NCI-H2107 (cell line): ENCODE measurements around the gene MEIS2.

Experiments
- DNase-seq: peaks from one replicate; lab custom pipeline; 2025; lab: John Stamatoyannopoulos, UW

Gene MEIS2

DNA sequence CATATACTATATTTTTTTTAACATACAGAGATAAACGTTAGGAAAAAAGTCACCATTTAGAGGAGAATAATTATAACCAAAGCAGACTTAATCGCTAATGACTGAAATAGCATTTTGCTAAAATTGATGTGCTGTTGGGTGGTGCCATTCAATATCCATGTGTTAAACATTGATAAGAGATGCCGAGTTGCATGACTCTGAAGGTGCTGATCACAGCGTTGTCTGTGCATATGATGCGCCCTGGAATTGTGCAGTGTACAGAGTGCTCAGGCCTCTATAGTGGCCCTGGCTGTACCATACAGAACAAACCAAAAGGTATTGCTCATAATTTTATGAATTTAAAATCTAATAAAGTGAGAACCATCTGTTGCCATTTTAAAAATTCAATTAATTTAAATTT is 168.3 kb downstream of the MEIS2 start:
- no peak for DNase-seq

DNA sequence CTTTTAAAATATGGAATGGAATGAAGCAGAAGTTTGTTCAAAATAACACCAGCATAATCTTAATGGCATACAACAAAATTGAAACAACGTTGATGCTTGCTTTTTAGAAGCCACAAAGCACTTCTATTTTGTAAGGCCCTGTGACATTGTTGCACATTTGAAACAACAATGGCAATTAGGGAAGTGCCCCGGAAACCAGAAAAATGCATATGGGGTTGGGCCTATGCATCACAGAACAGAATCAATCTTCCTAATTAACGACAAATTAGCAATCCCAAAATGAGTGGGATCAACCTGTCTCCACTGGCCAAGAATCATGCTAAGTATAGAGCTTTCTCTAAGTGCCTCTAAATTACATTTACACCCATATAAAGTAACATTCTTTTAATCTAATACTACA is 168.9 kb downstream of the MEIS2 start:
- no peak for DNase-seq

DNA sequence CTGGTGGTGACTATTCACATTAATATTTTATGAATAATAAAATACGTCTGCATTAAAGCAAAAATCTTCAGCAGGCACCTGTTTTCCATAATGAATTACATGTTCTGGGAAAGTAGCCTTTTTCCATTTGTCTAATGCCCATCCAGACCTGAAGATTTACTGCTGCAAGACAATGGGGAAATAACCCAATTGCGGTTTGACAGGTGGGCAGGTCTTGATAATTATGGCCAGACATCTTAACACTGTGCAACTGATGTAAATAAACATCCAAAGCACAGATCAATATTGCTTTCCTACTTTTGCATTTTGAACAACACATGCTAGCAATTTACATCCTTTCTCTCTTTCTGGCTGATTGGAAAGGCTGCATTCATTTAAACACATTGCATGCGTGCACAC is 173.9 kb downstream of the MEIS2 start:
- DNase-seq, result no peak

DNA sequence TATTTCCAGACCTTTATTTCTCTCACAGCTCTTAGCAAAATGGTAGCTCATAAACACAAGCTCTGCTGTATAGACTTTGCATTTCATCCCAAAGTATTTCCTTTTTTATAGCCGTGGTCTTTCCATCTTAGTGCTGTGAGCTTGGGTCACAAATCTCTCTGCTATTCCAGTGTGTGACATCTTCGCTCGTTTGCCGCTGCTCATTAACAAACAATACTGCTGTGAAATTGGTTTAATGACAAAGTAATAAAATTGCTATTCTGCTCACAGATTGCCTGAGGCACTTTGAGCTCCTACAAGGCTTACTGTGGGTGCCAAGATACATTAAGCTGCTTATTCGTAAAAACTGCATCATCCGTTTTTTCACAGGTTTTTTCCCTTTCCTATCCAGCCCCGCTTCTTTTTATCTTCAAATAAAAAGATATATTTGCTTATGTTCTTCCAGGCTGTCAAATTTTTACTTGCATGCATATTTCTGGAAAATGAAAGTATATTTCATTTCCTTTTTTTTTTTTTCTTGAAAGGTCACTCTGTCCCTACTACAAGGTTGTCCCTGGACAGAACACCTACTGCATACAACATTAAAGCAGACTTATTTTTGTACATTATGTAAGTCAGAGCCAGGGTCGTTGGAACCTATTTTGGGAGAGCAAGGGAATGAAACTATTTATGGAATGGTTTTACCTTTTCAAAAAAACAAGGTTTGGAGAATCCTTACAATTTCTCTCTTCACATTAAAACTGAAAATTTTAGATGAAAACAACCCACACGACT is 174.5 kb downstream of the MEIS2 start:
- DNase-seq, result no peak

DNA sequence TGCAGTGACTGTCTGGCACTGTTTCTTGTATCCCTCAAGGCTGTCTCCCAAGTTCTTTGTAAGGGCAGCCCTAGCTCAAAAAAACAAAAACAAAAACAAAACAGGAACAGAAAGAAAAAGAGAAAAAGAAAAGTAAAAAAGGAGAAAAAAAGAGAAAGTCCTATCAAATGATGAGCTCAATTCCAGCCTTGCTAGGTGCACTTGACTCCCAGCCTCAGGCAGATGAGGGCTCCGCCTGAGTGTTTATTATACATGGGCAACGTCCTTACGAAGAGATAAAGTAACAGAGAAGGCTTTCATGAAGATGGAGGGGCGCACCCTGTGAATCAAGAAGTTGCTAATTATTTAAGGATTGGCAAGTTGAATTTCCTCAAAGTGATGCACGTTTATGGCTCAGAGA is 175.3 kb downstream of the MEIS2 start:
- no peak for DNase-seq

- no peak for DNase-seq
Measured at GRCh38 chr15:36924034-36924433, 176.3 kb downstream of the MEIS2 start.

GRCh38 chr15:36921484-36922091 is 178.8 kb downstream of the MEIS2 start:
- no peak for DNase-seq

DNA sequence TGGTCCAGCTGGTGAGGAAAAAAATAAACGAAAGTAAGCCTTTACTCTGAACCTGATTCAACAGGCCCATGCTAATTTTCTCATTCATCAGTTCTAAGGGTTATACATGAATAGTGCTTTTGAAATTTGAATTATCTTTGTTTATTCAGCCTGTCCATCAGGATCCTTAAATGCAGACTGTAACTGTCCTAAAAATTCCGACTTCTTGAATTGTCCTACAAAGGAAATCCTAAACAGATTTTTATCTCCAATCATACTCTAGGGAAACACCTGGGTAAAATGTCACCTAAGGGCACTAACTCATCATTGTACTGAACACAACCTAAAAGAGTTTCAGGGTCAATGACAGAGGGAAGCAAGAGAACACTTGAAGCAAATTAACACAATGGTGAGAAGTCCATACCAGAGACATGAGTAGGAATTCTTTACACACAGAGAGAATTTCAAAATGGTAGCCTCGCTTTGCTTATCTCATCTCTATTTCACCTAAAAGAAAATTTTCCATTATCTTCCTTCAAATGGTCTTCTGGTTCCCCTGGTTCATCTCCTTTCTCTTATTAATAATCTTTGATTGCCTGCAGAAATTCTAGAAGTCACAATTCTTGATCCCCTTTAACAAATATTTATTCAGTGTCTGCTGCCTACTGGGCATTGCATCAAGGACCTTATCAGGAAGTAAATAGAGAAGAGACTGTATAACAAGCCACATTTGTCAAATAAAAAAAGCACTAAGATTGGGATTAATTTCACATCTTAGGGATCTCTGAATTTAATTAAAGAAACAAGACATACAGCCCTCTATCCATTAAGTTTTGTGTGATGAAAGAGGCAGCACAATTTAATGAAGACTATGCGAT is 182.7 kb downstream of the MEIS2 start:
- DNase-seq, result no peak

- no peak for DNase-seq
Measured at GRCh38 chr15:36914960-36915808, 185.2 kb downstream of the MEIS2 start.

GRCh38 chr15:36914466-36914865 is 185.9 kb downstream of the MEIS2 start:
- DNase-seq, result no peak

DNA sequence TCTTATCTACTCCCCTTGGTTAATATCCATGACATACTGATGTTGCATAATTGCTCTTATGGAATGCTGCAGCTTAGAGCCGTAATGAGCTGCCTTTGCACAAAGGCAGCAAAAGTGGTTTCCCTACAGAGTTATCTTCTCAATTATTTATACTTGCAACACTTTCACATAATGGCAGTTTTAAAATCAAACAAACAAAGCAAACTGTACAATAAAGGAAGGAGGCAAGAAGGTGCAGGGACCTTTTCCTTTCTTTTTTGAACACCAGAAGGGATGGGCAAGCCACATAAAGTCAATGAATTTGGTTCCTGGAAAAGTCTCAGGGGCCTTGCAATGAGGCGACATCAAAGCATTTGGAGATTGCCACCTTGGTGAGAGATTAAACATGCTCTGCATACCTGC is 188.0 kb downstream of the MEIS2 start:
- no peak for DNase-seq

- no peak for DNase-seq
Measured at GRCh38 chr15:36911322-36911944, 188.9 kb downstream of the MEIS2 start.

- no peak for DNase-seq
Measured at GRCh38 chr15:36908991-36909390, 191.4 kb downstream of the MEIS2 start.

DNA sequence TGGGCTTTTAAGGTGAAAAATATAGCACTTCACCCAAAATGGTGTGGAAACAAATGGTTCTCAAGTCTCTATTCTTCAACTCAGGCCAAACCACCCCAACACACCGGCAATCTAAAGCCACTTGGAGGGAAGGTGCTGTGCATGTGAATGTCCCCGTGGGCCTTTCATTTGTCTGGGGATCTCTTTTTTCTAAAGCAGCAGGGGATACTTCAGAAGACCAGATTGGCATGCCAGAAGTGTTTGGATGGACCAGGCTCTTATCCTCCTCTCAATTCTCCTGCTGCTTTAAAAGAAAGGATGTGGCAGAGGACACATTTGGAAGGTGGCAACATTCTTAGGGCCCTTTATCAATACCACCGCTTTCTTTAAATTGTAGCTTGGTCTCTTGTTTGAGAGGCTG is 193.1 kb downstream of the MEIS2 start:
- no peak for DNase-seq

DNA sequence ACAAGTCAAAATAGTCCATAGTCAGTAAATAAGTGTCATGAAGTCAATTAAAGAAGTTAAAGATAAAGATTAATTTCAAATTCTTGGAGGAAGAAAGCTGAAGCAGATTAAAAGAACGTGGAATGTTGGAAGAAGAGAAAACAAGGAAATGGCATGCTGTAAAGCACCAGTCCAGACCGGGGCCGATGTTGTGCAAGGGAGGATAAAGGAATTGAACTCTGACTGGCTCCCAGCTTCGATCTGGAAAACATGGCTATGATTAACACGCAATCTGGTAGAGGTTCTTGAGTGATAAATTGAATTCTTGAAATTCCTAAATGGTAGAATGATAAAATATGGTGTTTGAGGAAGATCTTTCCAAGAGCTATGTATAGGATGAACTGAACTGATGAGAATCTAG is 194.4 kb downstream of the MEIS2 start:
- DNase-seq, result no peak

GRCh38 chr15:36904715-36905114 is 195.6 kb downstream of the MEIS2 start:
- no peak for DNase-seq

DNA sequence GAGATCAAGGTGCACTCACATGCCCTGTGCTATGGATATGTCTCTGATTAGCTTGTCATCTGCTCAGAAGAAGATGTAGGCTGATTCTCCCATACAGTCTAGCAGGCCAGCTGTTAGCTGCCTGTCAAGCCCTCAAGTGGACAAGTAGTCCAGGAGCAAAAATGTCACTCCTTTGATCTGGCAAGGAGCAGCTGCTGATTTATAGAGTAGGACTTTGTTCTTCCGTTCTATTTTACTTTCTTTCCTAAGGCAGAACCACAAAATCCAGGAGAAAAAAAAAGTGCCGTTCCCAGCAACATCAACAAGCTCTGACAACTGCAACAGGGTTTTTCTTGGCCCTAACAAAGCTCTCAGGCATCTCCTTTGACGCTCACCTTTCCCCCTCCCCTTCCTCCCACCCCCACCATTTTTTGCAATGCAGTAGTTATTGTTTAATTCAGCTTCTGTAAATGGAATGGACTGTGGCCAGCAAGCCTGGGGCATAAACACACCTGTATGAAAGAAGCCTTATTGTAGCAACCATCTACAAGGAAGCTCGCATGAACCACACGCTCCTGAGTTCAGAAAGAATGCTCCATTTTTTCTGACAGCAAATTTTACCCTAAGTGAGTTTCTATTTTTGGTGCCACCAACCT is 196.3 kb downstream of the MEIS2 start:
- DNase-seq, result no peak

DNA sequence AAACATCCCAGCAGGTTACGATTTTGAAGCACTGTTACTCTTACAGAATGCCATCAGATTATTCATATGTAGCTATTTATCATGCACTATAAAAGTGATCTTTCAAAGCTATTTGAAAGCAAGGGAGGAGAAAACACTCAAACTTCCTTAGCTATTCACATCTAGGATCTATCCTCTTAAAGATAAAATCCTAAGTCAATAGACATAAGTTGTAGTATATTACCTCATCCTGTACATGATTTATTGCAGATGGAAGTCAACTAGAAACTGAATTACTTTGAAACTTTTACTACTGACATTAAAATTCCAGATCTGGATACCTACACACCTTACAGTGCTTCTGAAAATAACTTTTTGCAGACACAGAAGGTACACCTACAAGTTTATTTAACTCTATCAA is 197.2 kb downstream of the MEIS2 start:
- no peak for DNase-seq

DNA sequence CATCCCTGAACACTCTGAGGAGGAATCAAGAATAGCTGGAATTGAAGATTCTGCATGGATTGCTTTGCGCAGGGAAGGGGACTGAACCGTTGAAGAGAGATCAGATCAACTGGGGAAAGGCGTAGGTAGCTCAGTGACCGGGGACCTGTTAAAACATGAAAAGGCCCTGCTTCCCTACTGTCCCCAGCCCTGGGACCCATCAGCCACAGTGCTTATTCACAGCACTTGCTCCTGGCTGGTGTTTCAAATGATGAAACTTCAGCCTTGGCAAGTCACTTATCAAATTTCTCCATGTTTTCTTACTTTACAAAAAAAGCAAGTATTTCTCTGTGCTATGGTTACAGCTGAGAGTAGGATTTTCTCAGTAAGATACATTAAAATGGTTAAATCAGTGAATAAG is 199.3 kb downstream of the MEIS2 start:
- DNase-seq, result no peak

DNA sequence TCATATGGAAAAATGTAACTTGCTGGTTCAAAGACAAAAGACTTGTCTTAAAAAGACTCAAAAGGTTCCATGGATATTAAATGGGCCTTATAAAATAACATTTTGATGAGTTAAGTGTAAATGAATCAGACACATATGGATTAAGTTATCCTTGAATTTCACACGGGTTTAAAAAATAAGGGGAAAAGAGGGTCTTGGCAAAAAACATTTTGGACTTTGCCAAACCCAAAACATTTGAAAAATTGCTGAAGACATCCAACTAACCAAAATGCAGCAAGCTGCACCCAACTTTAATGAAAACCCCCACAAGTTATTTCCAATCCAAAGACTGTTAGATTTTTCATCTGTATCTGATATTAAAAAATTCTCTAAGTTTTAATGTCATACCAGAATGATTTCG is 200.7 kb downstream of the MEIS2 start:
- DNase-seq, result no peak

DNA sequence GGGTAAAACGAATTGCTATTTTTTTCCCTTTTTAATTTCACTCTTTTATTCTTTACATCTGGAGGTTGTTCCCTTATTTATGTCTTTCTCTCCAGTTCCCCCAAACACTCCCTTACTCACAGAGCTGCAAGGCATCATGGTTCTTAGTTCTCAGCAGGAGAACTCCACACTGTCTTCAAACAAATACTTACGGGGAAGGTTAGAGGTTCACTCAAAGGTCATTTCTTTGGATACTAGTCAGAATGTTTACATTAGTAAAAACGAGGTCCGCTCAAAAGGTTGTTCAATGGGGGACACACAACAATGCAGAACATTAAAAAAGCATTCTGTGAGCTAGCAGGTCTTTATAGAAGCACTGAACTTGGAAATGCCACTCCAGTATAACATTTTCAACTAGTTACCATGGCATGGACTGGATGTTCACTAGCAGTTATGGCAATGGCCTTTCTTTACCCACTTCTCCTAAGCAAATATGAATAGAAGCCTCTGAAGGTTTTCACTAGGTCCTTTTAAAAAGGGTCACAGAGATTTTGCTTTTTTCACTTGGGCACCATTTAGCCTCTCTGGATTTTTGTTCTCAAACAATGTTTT is 201.7 kb downstream of the MEIS2 start:
- DNase-seq, result no peak
